ENCODE measurements around the gene MGP. TPM values are rescaled to one million over a fixed set of nuclear protein-coding genes. Genes with fewer than 3 reads are reported as not detected.

The MGP gene
- polyA plus RNA-seq, result 0.90 TPM in 1 of 2 replicates, not detected in the other
- polyA minus RNA-seq, result not detected in 2 replicates

GRCh38 chr12:14885718-14886221 lies at the start of gene MGP:
TSS of gene MGP (minus strand) at chr12:14885854. CDS start at chr12:14885791, 63 bp downstream.
- H3K27ac ChIP-seq (ENCODE audit: low read length), result no peak within 1 kb of the TSS
- no peaks in the 10 kb centered on the region for H3K27me3 ChIP-seq (ENCODE audit: insufficient read depth, low read depth, low read length)
- H3K4me3 ChIP-seq (ENCODE audit: low read length), result no peak within 1 kb of the TSS
- H3K36me3 ChIP-seq (ENCODE audit: insufficient read depth, low read length), result no peaks in the 10 kb centered on the region
- H2AFZ ChIP-seq (ENCODE audit: low read depth, low read length), result no peak within 1 kb of the TSS
- H3K4me2 ChIP-seq (ENCODE audit: low read length), result no peak within 1 kb of the TSS
- no peak for TF ChIP-seq POLR2AphosphoS5 (IDR thresholded peaks at IDR 0.05)
- TF ChIP-seq RAD21 (conservative IDR thresholded peaks at IDR 0.05), result no peak
- no peak for TF ChIP-seq TAF1 (IDR thresholded peaks at IDR 0.05; ENCODE audit: low read depth)
- TF ChIP-seq EP300 (conservative IDR thresholded peaks at IDR 0.05; ENCODE audit: poor library complexity, severe bottlenecking), result no peak
- no peak for TF ChIP-seq REST (IDR thresholded peaks at IDR 0.05; ENCODE audit: borderline replicate concordance)
- no peak for TF ChIP-seq SMC3 (conservative IDR thresholded peaks at IDR 0.05; ENCODE audit: poor library complexity)
- TF ChIP-seq MXI1 (conservative IDR thresholded peaks at IDR 0.05; ENCODE audit: poor library complexity, severe bottlenecking), result no peak
- no peak for TF ChIP-seq EZH2 (IDR thresholded peaks at IDR 0.05; ENCODE audit: borderline replicate concordance, insufficient read depth, low read length, poor library complexity, severe bottlenecking)
- TF ChIP-seq CTCF (IDR thresholded peaks at IDR 0.05; ENCODE audit: poor library complexity, severe bottlenecking), result no peak
- no peaks in the 10 kb centered on the region for H3F3A ChIP-seq (ENCODE audit: insufficient read depth, low read length, poor library complexity, severe bottlenecking)
- H3K79me2 ChIP-seq (replicated peaks; ENCODE audit: insufficient read depth, low read length), result no peaks in the 10 kb centered on the region
- H3K9me2 ChIP-seq (ENCODE audit: insufficient read depth, low read length), result no peaks in the 10 kb centered on the region
- H4K20me1 ChIP-seq (ENCODE audit: insufficient read depth), result no peaks in the 10 kb centered on the region
- H3K9me3 ChIP-seq (ENCODE audit: low read length), result no peaks in the 10 kb centered on the region
- H3K9ac ChIP-seq (ENCODE audit: low read length), result no peak within 1 kb of the TSS

GRCh38 chr12:14935031-14935430 lies 49.4 kb upstream of the MGP start:
- H3K36me3 ChIP-seq (ENCODE audit: insufficient read depth, low read length), result no peaks in the 10 kb centered on the region
- H3K79me2 ChIP-seq (replicated peaks; ENCODE audit: insufficient read depth, low read length), result no peaks in the 10 kb centered on the region
- no peak for TF ChIP-seq POLR2AphosphoS5 (IDR thresholded peaks at IDR 0.05)
- no peak for TF ChIP-seq MXI1 (conservative IDR thresholded peaks at IDR 0.05; ENCODE audit: poor library complexity, severe bottlenecking)
- TF ChIP-seq CTCF (IDR thresholded peaks at IDR 0.05; ENCODE audit: poor library complexity, severe bottlenecking), result no peak
- TF ChIP-seq TAF1 (IDR thresholded peaks at IDR 0.05; ENCODE audit: low read depth), result no peak
- no peak for TF ChIP-seq EP300 (conservative IDR thresholded peaks at IDR 0.05; ENCODE audit: poor library complexity, severe bottlenecking)
- no peak for TF ChIP-seq SMC3 (conservative IDR thresholded peaks at IDR 0.05; ENCODE audit: poor library complexity)
- no peak for TF ChIP-seq EZH2 (IDR thresholded peaks at IDR 0.05; ENCODE audit: borderline replicate concordance, insufficient read depth, low read length, poor library complexity, severe bottlenecking)
- no peak for TF ChIP-seq RAD21 (conservative IDR thresholded peaks at IDR 0.05)
- no peak for TF ChIP-seq REST (IDR thresholded peaks at IDR 0.05; ENCODE audit: borderline replicate concordance)
- H3K4me2 ChIP-seq (ENCODE audit: low read length), result no peak overlapping the region
- no peaks in the 10 kb centered on the region for H3K9me3 ChIP-seq (ENCODE audit: low read length)
- H3K4me3 ChIP-seq (ENCODE audit: low read length), result no peak overlapping the region
- no peak overlapping the region for H2AFZ ChIP-seq (ENCODE audit: low read depth, low read length)
- H3K9me2 ChIP-seq (ENCODE audit: insufficient read depth, low read length), result no peaks in the 10 kb centered on the region
- no peaks in the 10 kb centered on the region for H4K20me1 ChIP-seq (ENCODE audit: insufficient read depth)
- H3K27me3 ChIP-seq (ENCODE audit: insufficient read depth, low read depth, low read length), result no peaks in the 10 kb centered on the region
- H3K27ac ChIP-seq (ENCODE audit: low read length), result no peak overlapping the region
- no peaks in the 10 kb centered on the region for H3F3A ChIP-seq (ENCODE audit: insufficient read depth, low read length, poor library complexity, severe bottlenecking)
- H3K9ac ChIP-seq (ENCODE audit: low read length), result no peak overlapping the region
